NAMALWA (cell line): ENCODE data around the gene SFTA2.
"Not testable (repeated sequence)": the region's sequence is repeated elsewhere in the genome, so short reads cannot be mapped to it uniquely, and the experiment has no call there.

Experiments used
- DNase-seq: peaks from one replicate; pipeline ENCODE4 v3.0.0-alpha.2; 2015; ENCODE audit warnings: low spot score

The SFTA2 gene

GRCh38 chr6:30912746-30913520, 19.0 kb downstream of the SFTA2 start:
- DNase-seq = no peak

- not testable (repeated sequence) for DNase-seq
Measured at GRCh38 chr6:30910473-30910872, 21.5 kb downstream of the SFTA2 start.

- DNase-seq = no peak
Measured at GRCh38 chr6:30908700-30909099, 23.3 kb downstream of the SFTA2 start.

- peak; percentile 99 for DNase-seq
Measured at GRCh38 chr6:30907758-30908591, 24.0 kb downstream of the SFTA2 start, which contains the start of gene GTF2H4. TSS of gene GTF2H4 (plus strand) at chr6:30908207.

GRCh38 chr6:30907290-30907757, 24.6 kb downstream of the SFTA2 start:
- not testable (repeated sequence) for DNase-seq

- DNase-seq = no peak
Measured at GRCh38 chr6:30903236-30903635, 28.7 kb downstream of the SFTA2 start.

- DNase-seq = no peak
Measured at GRCh38 chr6:30902709-30903108, 29.3 kb downstream of the SFTA2 start.

GRCh38 chr6:30902196-30902595, 29.8 kb downstream of the SFTA2 start:
- DNase-seq = not testable (repeated sequence)

- DNase-seq = no peak
Measured at GRCh38 chr6:30901436-30901835, 30.5 kb downstream of the SFTA2 start.

- DNase-seq = no peak
Measured at GRCh38 chr6:30900863-30901417, 31.0 kb downstream of the SFTA2 start.

GRCh38 chr6:30898750-30899360, 33.1 kb downstream of the SFTA2 start:
- DNase-seq = no peak

GRCh38 chr6:30897882-30898281, 34.1 kb downstream of the SFTA2 start:
- DNase-seq = no peak

GRCh38 chr6:30896541-30896940, 35.4 kb downstream of the SFTA2 start:
- no peak for DNase-seq

GRCh38 chr6:30895343-30895742, 36.6 kb downstream of the SFTA2 start:
- DNase-seq = no peak

- no peak for DNase-seq
Measured at GRCh38 chr6:30894935-30895334, 37.0 kb downstream of the SFTA2 start.

GRCh38 chr6:30894381-30894780, 37.6 kb downstream of the SFTA2 start:
- no peak for DNase-seq

- DNase-seq = no peak
Measured at GRCh38 chr6:30893666-30894065, 38.3 kb downstream of the SFTA2 start.

GRCh38 chr6:30893001-30893591, 38.9 kb downstream of the SFTA2 start:
- no peak for DNase-seq

GRCh38 chr6:30891816-30892538, 40.0 kb downstream of the SFTA2 start:
- no peak for DNase-seq

GRCh38 chr6:30891450-30891723, 40.6 kb downstream of the SFTA2 start:
- no peak for DNase-seq

- no peak for DNase-seq
Measured at GRCh38 chr6:30890646-30891449, 41.1 kb downstream of the SFTA2 start.
